ENCODE data around the gene CHN2.

CHN2 gene

GRCh38 chr7:29478226-29478625 is 283.7 kb downstream of the CHN2 start:
- Histone ChIP-seq H3K27ac (no peak overlapping the region), H3K4me1 (peaks cover 0 to 20% (median 2%) of the 10 kb centered on the region in 4 donors), H3K36me3 (no peaks in the 10 kb centered on the region), H3K9me3 (no peaks in the 10 kb centered on the region), H3K4me3 (no peak overlapping the region), H3K27me3 (no peaks in the 10 kb centered on the region)
- no peak for TF ChIP-seq CTCF (IDR thresholded peaks at IDR 0.05)
- no peak for DNase-seq
- intact Hi-C loops (cut with DNase I; ENCODE audit: low total_unique reads): no loop called here

- Histone ChIP-seq H3K27me3 (no peaks in the 10 kb centered on the region), H3K27ac (no peak overlapping the region), H3K4me3 (no peak overlapping the region), H3K36me3 (no peaks in the 10 kb centered on the region), H3K9me3 (no peaks in the 10 kb centered on the region), H3K4me1 (peaks cover 0 to 20% (median 2%) of the 10 kb centered on the region in 4 donors)
- TF ChIP-seq CTCF (IDR thresholded peaks at IDR 0.05): no peak
- no peak for DNase-seq
- intact Hi-C loops (cut with DNase I; ENCODE audit: low total_unique reads): no loop called here
These were observed 284.2 kb downstream of the CHN2 start for GRCh38 chr7:29478687-29479240.

- Histone ChIP-seq H3K4me1 (peaks cover 0 to 20% (median 2%) of the 10 kb centered on the region in 4 donors), H3K9me3 (no peaks in the 10 kb centered on the region), H3K36me3 (no peaks in the 10 kb centered on the region), H3K27ac (peak overlapping the region; percentile 48 to 70), H3K27me3 (no peaks in the 10 kb centered on the region), H3K4me3 (peak overlapping the region in 1 of 2 donors; percentile 4)
- TF ChIP-seq CTCF (IDR thresholded peaks at IDR 0.05): no peak
- DNase-seq: no peak
- intact Hi-C loops (cut with DNase I; ENCODE audit: low total_unique reads): no loop called here
These were observed 285.0 kb downstream of the CHN2 start for GRCh38 chr7:29479301-29480200.

- H3K4me1 ChIP-seq: peaks cover 0 to 20% (median 2%) of the 10 kb centered on the region in 4 donors
- no peaks in the 10 kb centered on the region for H3K9me3 ChIP-seq
- H3K27me3 ChIP-seq: no peaks in the 10 kb centered on the region
- no peak for TF ChIP-seq CTCF (IDR thresholded peaks at IDR 0.05)
- DNase-seq: no peak
- intact Hi-C loops (cut with DNase I; ENCODE audit: low total_unique reads): no loop called here
- peak overlapping the region in 1 of 2 donors; percentile 4 for H3K4me3 ChIP-seq
- peak overlapping the region; percentile 48 to 70 for H3K27ac ChIP-seq
- no peaks in the 10 kb centered on the region for H3K36me3 ChIP-seq
These were observed 285.9 kb downstream of the CHN2 start for GRCh38 chr7:29480451-29480850.

- peaks cover 0 to 20% (median 2%) of the 10 kb centered on the region in 4 donors for H3K4me1 ChIP-seq
- H3K4me3 ChIP-seq: peak overlapping the region in 1 of 2 donors; percentile 4
- no peaks in the 10 kb centered on the region for H3K27me3 ChIP-seq
- H3K27ac ChIP-seq: peak overlapping the region; percentile 48 to 70
- H3K36me3 ChIP-seq: no peaks in the 10 kb centered on the region
- H3K9me3 ChIP-seq: no peaks in the 10 kb centered on the region
- intact Hi-C loops (cut with DNase I; ENCODE audit: low total_unique reads): no loop called here
- TF ChIP-seq CTCF (IDR thresholded peaks at IDR 0.05): no peak
- no peak for DNase-seq
These were observed 286.5 kb downstream of the CHN2 start for GRCh38 chr7:29480934-29481651.

Measured in tibial artery (tissue), 4 donors.